GM12878 (cell line): ENCODE results near the gene PLXNB2. TPM values are rescaled to one million over a fixed set of nuclear protein-coding genes. Genes with fewer than 3 reads are reported as not detected.
A peak's percentile ranks its signal among the peaks of the same experiment; 100 is the strongest.

Source experiments
- ATAC-seq: fragments of 200-7000 bp; cut with Tn5 transposase; 3 replicates; pipeline ENCODE4 v1.9.1; 2020; ENCODE audit warnings: mild to moderate bottlenecking, moderate library complexity
- BruUV-seq: library from RNA; stranded (reverse); fragments of 400-500 nt; replicated peaks from 2 replicates; lab custom pipeline; 2021; lab: Mats Ljungman, UMichigan
- CTCF ChIA-PET: fragments of 300-600 bp; sonication (Branson Sonifier 250); formaldehyde crosslinking; extraction: SDS; loops from one replicate; lab custom pipeline; 2021; ENCODE audit warnings: inconsistent platforms; lab: Yijun Ruan, JAX
- POLR2A ChIA-PET: fragments of 350-600 bp; formaldehyde crosslinking; extraction: SDS; loops from one replicate; lab custom pipeline; 2021; ENCODE audit warnings: inconsistent platforms; lab: Charles Lee
- RAD21 ChIA-PET: fragments of 300-600 bp; sonication (Branson Sonifier 250); formaldehyde crosslinking; loops from one replicate; lab custom pipeline; 2023; ENCODE audit warnings: antibody characterized with exemption; ENCODE audit not compliant: unreplicated experiment; lab: Charles Lee
- SMC1A ChIA-PET: fragments of 300-600 bp; sonication (Branson Sonifier 250); formaldehyde crosslinking; loops from one replicate; lab custom pipeline; 2023; ENCODE audit not compliant: unreplicated experiment, uncharacterized antibody; lab: Charles Lee
- DNase-seq: peaks from one replicate; pipeline ENCODE4 v3.0.0-alpha.2; 2011; ENCODE audit warnings: low read depth, low spot score
- FAIRE-seq: peaks from 3 replicates; lab custom pipeline; 2011; peaks lifted over from hg19 to GRCh38; lab: Jason Lieb, UNC
- H2AFZ ChIP-seq: 2 replicates; pipeline ENCODE4 v1.6.0; 2011; ENCODE audit warnings: low read depth, low read length, control low read depth; ENCODE audit not compliant: control insufficient read depth
- H3K27ac ChIP-seq: 2 replicates; pipeline ENCODE4 v1.5.1; 2011; ENCODE audit warnings: control low read depth; ENCODE audit not compliant: control insufficient read depth, insufficient read depth
- H3K27me3 ChIP-seq, 2 experiments: replicated peaks in 1 of 2; 2 replicates each; pipeline versions ENCODE4 v1.6.0 to v1.6.1; 2011; ENCODE audit warnings: low read length in 1 of 2; ENCODE audit not compliant: control insufficient read depth in 2 of 2, insufficient read depth in 2 of 2
- H3K36me3 ChIP-seq, 2 experiments: 2 replicates each; pipeline ENCODE4 v1.5.1; 2011; ENCODE audit warnings: low read length in 1 of 2; ENCODE audit not compliant: control insufficient read depth in 2 of 2, insufficient read depth in 2 of 2
- H3K4me1 ChIP-seq: 2 replicates; pipeline ENCODE4 v1.6.1; 2011; ENCODE audit warnings: mild to moderate bottlenecking, low read length, moderate library complexity, mixed read lengths; ENCODE audit not compliant: control insufficient read depth, insufficient read depth
- H3K4me2 ChIP-seq: 2 replicates; pipeline ENCODE4 v1.6.0; 2011; ENCODE audit warnings: control low read depth; ENCODE audit not compliant: control insufficient read depth, insufficient read depth
- H3K4me3 ChIP-seq: fragments of 200-600 bp; sonication (generic); 2 replicates; pipeline ENCODE4 v1.5.1; 2016
- H3K79me2 ChIP-seq: 2 replicates; pipeline ENCODE4 v1.6.0; 2011; ENCODE audit warnings: low read length; ENCODE audit not compliant: control insufficient read depth, insufficient read depth
- H3K9ac ChIP-seq: 2 replicates; pipeline ENCODE4 v1.8.0; 2011; ENCODE audit warnings: low read length, control low read depth, mixed read lengths; ENCODE audit not compliant: control insufficient read depth, insufficient read depth
- H3K9me3 ChIP-seq: replicated peaks from 3 replicates; pipeline ENCODE4 v1.5.1; 2011; ENCODE audit warnings: mild to moderate bottlenecking, low read length; ENCODE audit not compliant: control insufficient read depth, insufficient read depth
- H4K20me1 ChIP-seq: 2 replicates; pipeline ENCODE4 v1.6.0; 2011; ENCODE audit not compliant: control insufficient read depth, insufficient read depth
- BHLHE40 ChIP-seq, 2 experiments: fragments of 450-650 bp in 1 of 2; IDR thresholded peaks; 2 replicates each; pipeline ENCODE4 v1.6.1; 2011 to 2017; ENCODE audit warnings: low read depth in 2 of 2, borderline replicate concordance in 1 of 2, improper control_type of control experiment in 1 of 2, low read length in 1 of 2, mild to moderate bottlenecking in 1 of 2
- CBX3 ChIP-seq: fragments of 200-600 bp; sonication (generic); IDR thresholded peaks from 2 replicates; pipeline ENCODE4 v1.6.1; 2016; ENCODE audit warnings: low read depth, borderline replicate concordance
- CHD1 ChIP-seq: IDR thresholded peaks from 2 replicates; pipeline ENCODE4 v1.6.1; 2012; ENCODE audit warnings: low read depth, low read length, improper control_type of control experiment
- FOS ChIP-seq: IDR thresholded peaks from 3 replicates; pipeline ENCODE4 v1.6.1; 2011; ENCODE audit warnings: borderline replicate concordance; ENCODE audit not compliant: insufficient read length; ENCODE audit errors: extremely low read depth
- GABPA ChIP-seq: IDR thresholded peaks from 2 replicates; pipeline ENCODE4 v1.6.1; 2014; ENCODE audit warnings: antibody characterized with exemption, low read depth, mild to moderate bottlenecking, inconsistent platforms
- KDM1A ChIP-seq: fragments of 200-600 bp; sonication (generic); IDR thresholded peaks from 2 replicates; pipeline ENCODE4 v1.6.1; 2016; ENCODE audit warnings: borderline replicate concordance
- MEF2B ChIP-seq: fragments of 450-650 bp; IDR thresholded peaks from 2 replicates; pipeline ENCODE4 v1.6.1; 2018; ENCODE audit warnings: mild to moderate bottlenecking, moderate library complexity; ENCODE audit not compliant: partially characterized antibody, poor library complexity, severe bottlenecking
- NR2C2 ChIP-seq: IDR thresholded peaks from 2 replicates; pipeline ENCODE4 v1.6.1; 2011; ENCODE audit warnings: borderline replicate concordance, low read depth; ENCODE audit not compliant: control insufficient read depth, insufficient read length
- RFX5 ChIP-seq: IDR thresholded peaks from 2 replicates; pipeline ENCODE4 v1.6.1; 2011; ENCODE audit warnings: low read depth, low read length, improper control_type of control experiment
- WGBS: methylation state at CpG from one replicate; pipeline ENCODE4 v1.1.6; 2016; ENCODE audit warnings: low lambda C conversion rate; ENCODE audit not compliant: insufficient replicate concordance, insufficient coverage; ENCODE audit errors: missing lambda C conversion rate; 5-methylcytosine and 5-hydroxymethylcytosine counted together
- in situ Hi-C: fragments of 300-500 bp; cut with MboI; formaldehyde crosslinking; loops from 9 replicates; pipeline ENCODE4 v1.14.3; 2018; ENCODE audit warnings: mixed read lengths
- intact Hi-C: fragments of 100-400 bp; cut with micrococcal nuclease; formaldehyde crosslinking; loops from one replicate; pipeline ENCODE4 v1.14.2; 2022; ENCODE audit not compliant: unreplicated experiment
- polyA plus RNA-seq, 11 experiments: library from polyadenylated mRNA; depleted of rRNA in 4 of 11; unstranded in 6 of 11; stranded (reverse) in 5 of 11; fragments of >200 nt; fragmentation: Nextera tagmentation in 4 of 11; fragmentation: Illumina TruSeq in 1 of 11; extraction: Ambion mirVana in 4 of 11; extraction: Trizol in 1 of 11; gene quantifications; 1 replicate in 1 of 11; 2 replicates in 10 of 11; pipeline versions ENCODE4 v1.2.1 to v1.2.3, GENCODE V29; 2011 to 2016; ENCODE audit warnings: inconsistent platforms in 2 of 11, missing spikeins in 2 of 11, low read depth in 1 of 11
- total RNA-seq, 4 experiments: library from RNA; depleted of rRNA in 3 of 4; stranded (reverse); fragments of >200 nt in 3 of 4; fragmentation: Illumina TruSeq in 1 of 4; extraction: Trizol in 1 of 4; gene quantifications; 2 replicates each; pipeline versions ENCODE4 v1.2.1 to v1.2.3, GENCODE V29; 2013 to 2021

The PLXNB2 gene
- total and polyA plus RNA-seq, 10 of the 15 experiments (the other 5 are each of a cell fraction or from before 2014, with no cell fraction given) = 0.68 to 134 (median 41.9) TPM

GRCh38 chr22:50264104-50264745, 43.2 kb downstream of the PLXNB2 start:
- Histone ChIP-seq H3K4me2 (no peak overlapping the region), H4K20me1 (no peaks in the 10 kb centered on the region), H3K27me3 (no peaks in the 10 kb centered on the region), H3K4me3 (no peak overlapping the region), H3K9ac (no peak overlapping the region), H3K27ac (no peak overlapping the region), H3K79me2 (peaks cover 8% of the 10 kb centered on the region), H3K9me3 (no peaks in the 10 kb centered on the region), H3K36me3 (no peaks in the 10 kb centered on the region), H3K4me1 (peaks cover 14% of the 10 kb centered on the region), H2AFZ (no peak overlapping the region)
- SMC1A ChIA-PET = no interaction called here
- no TSS peak for BruUV-seq
- 33% methylated on average over 14 of the region's 15 CpGs for WGBS
- RAD21 ChIA-PET = no interaction called here
- TF ChIP-seq BHLHE40 (IDR thresholded peaks at IDR 0.05; ENCODE audit: borderline replicate concordance in 1 of 2, low read depth in 2 of 2, low read length in 1 of 2) (peak in 1 of 2 experiments; percentile 43; a peak in 2 of 4 replicates), KDM1A (no peak)
- intact Hi-C loops = no loop called here
- ATAC-seq (no peak), DNase-seq (no peak), FAIRE-seq (no peak)
- in situ Hi-C loops = no loop called here
- POLR2A ChIA-PET = no interaction called here
- CTCF ChIA-PET = interaction anchor here (0.6 kb wide), 1 partner anchor 78 kb away, joined by 3 read pairs; no protein-coding TSS in a partner anchor

GRCh38 chr22:50262973-50263617, 44.4 kb downstream of the PLXNB2 start:
- H3K27me3 ChIP-seq = no peaks in the 10 kb centered on the region
- peaks cover 8% of the 10 kb centered on the region for H3K79me2 ChIP-seq
- H3K9ac ChIP-seq = no peak overlapping the region
- WGBS = 66% methylated on average over 9 of the region's 9 CpGs
- no peak for DNase-seq
- no peak overlapping the region for H3K27ac ChIP-seq
- intact Hi-C loops = no loop called here
- no peak overlapping the region for H2AFZ ChIP-seq
- ChIA-PET POLR2A (interaction anchor here (0.7 to 3.3 kb wide), 3 partner anchors 8 to 21 kb away, joined by 3 to 15 read pairs (median 5); partner anchors contain the start of gene HDAC10), RAD21 (no interaction called here), SMC1A (interaction anchor here (1.2 to 1.4 kb wide), 2 partner anchors 10 to 12 kb away, joined by 3 read pairs; partner anchors contain the start of gene HDAC10), CTCF (interaction anchor here (0.6 to 1.3 kb wide), 2 partner anchors 11 to 62 kb away, joined by 3 to 10 read pairs; partner anchors contain the start of gene HDAC10)
- no peaks in the 10 kb centered on the region for H4K20me1 ChIP-seq
- peaks cover 14% of the 10 kb centered on the region for H3K4me1 ChIP-seq
- no peaks in the 10 kb centered on the region for H3K9me3 ChIP-seq
- no peak for TF ChIP-seq KDM1A
- TF ChIP-seq RFX5 = no peak
- TF ChIP-seq CBX3 = no peak
- no peak for TF ChIP-seq NR2C2
- no peak for TF ChIP-seq FOS
- no peak for TF ChIP-seq CHD1
- TF ChIP-seq MEF2B = no peak
- no peak for TF ChIP-seq GABPA
- no peaks in the 10 kb centered on the region for H3K36me3 ChIP-seq
- no TSS peak for BruUV-seq
- in situ Hi-C loops = no loop called here
- no peak overlapping the region for H3K4me3 ChIP-seq
- no peak for ATAC-seq
- FAIRE-seq = no peak
- H3K4me2 ChIP-seq = no peak overlapping the region
